SK-N-MC (cell line): ENCODE measurements around the gene SNN.

Experiments used
- EZH2 ChIP-seq: fragments of 200-600 bp; sonication (generic); IDR thresholded peaks from one replicate; pipeline ENCODE4 v1.6.1; 2017; ENCODE audit warnings: antibody characterized with exemption
- FOXP2 ChIP-seq: optimal IDR thresholded peaks from 2 replicates; pipeline ENCODE3; 2011; ENCODE audit warnings: mild to moderate bottlenecking, moderate library complexity; ENCODE audit not compliant: insufficient read depth; ENCODE audit errors: extremely low read length, control extremely low read depth
- POLR2AphosphoS5 ChIP-seq: IDR thresholded peaks from 2 replicates; pipeline ENCODE4 v1.6.1; 2012; ENCODE audit warnings: mild to moderate bottlenecking, low read depth, low read length, borderline replicate concordance

GRCh38 chr16:11669380-11670146, 1.3 kb downstream of the SNN start:
- no peak for TF ChIP-seq POLR2AphosphoS5
- TF ChIP-seq EZH2: no peak
- no peak for TF ChIP-seq FOXP2
